Mesenchymal stem cell (in vitro differentiated cells and primary cell): Measurements from ENCODE around the gene DAB1.

ENCODE experiments used
- DNase-seq: peaks from one replicate; pipeline ENCODE4 v3.0.0-alpha.2; 2013
- H2AFZ ChIP-seq: one replicate; pipeline ENCODE4 v1.6.1; 2013; ENCODE audit warnings: low read depth, mild to moderate bottlenecking, control low read depth, inconsistent platforms, low read length, moderate library complexity
- H2AK5ac ChIP-seq: 2 replicates; pipeline ENCODE4 v1.6.1; 2013; ENCODE audit warnings: low read length, moderate library complexity, mild to moderate bottlenecking, inconsistent platforms; ENCODE audit not compliant: severe bottlenecking
- H2BK120ac ChIP-seq: one replicate; pipeline ENCODE4 v1.6.1; 2013; ENCODE audit warnings: low read depth, mild to moderate bottlenecking, inconsistent platforms, low read length, moderate library complexity
- H2BK12ac ChIP-seq, 2 experiments: one replicate each; pipeline ENCODE4 v1.6.1; 2013; ENCODE audit warnings: inconsistent platforms in 2 of 2, low read length in 2 of 2, mild to moderate bottlenecking in 2 of 2, moderate library complexity in 2 of 2, control low read depth in 1 of 2
- H2BK15ac ChIP-seq: one replicate; pipeline ENCODE4 v1.6.1; 2013; ENCODE audit warnings: mild to moderate bottlenecking, low read depth, inconsistent platforms; ENCODE audit not compliant: poor library complexity, severe bottlenecking
- H2BK5ac ChIP-seq: 2 replicates; pipeline ENCODE4 v1.6.1; 2013; ENCODE audit warnings: low read depth, mild to moderate bottlenecking, low read length, control low read depth, inconsistent platforms; ENCODE audit not compliant: poor library complexity, severe bottlenecking
- H3K14ac ChIP-seq, 2 experiments: one replicate each; pipeline ENCODE4 v1.6.1; 2013; ENCODE audit warnings: inconsistent platforms in 2 of 2, low read length in 2 of 2, control low read depth in 1 of 2, mild to moderate bottlenecking in 1 of 2, moderate library complexity in 1 of 2
- H3K18ac ChIP-seq, 2 experiments: one replicate each; pipeline ENCODE4 v1.6.1; 2013; ENCODE audit warnings: inconsistent platforms in 2 of 2, low read length in 2 of 2, control low read depth in 1 of 2, low read depth in 1 of 2, mild to moderate bottlenecking in 1 of 2
- H3K23ac ChIP-seq, 2 experiments: one replicate each; pipeline ENCODE4 v1.6.1; 2013; ENCODE audit warnings: inconsistent platforms in 2 of 2, low read length in 2 of 2, mild to moderate bottlenecking in 2 of 2, moderate library complexity in 2 of 2, control low read depth in 1 of 2
- H3K27ac ChIP-seq: 2 replicates; pipeline ENCODE4 v1.5.1; 2013; ENCODE audit warnings: mild to moderate bottlenecking, moderate library complexity, low read length, control low read depth, inconsistent platforms; ENCODE audit not compliant: poor library complexity, severe bottlenecking
- H3K27me3 ChIP-seq, 2 experiments: 2 replicates each; pipeline versions ENCODE4 v1.6.1 to v1.7.0; 2013; ENCODE audit warnings: low read length in 2 of 2, mild to moderate bottlenecking in 2 of 2, moderate library complexity in 2 of 2, control low read depth in 1 of 2, inconsistent platforms in 1 of 2; ENCODE audit not compliant: control insufficient read depth in 1 of 2, insufficient read depth in 1 of 2
- H3K36me3 ChIP-seq, 2 experiments: 2 replicates each; pipeline versions ENCODE4 v1.6.1 to v1.7.0; 2013; ENCODE audit warnings: low read length in 2 of 2, control low read depth in 1 of 2, inconsistent platforms in 1 of 2, low read depth in 1 of 2, mild to moderate bottlenecking in 1 of 2; ENCODE audit not compliant: insufficient read depth in 2 of 2, control insufficient read depth in 1 of 2
- H3K4ac ChIP-seq, 2 experiments: one replicate each; pipeline ENCODE4 v1.6.1; 2013; ENCODE audit warnings: inconsistent platforms in 2 of 2, low read length in 2 of 2, mild to moderate bottlenecking in 2 of 2, moderate library complexity in 2 of 2, control low read depth in 1 of 2, low read depth in 1 of 2
- H3K4me1 ChIP-seq: 2 replicates; pipeline ENCODE4 v1.6.1; 2013; ENCODE audit warnings: low read depth, low read length, control low read depth; ENCODE audit not compliant: control insufficient read depth, insufficient read depth
- H3K4me2 ChIP-seq: 2 replicates; pipeline ENCODE4 v1.6.1; 2013; ENCODE audit warnings: low read length, mild to moderate bottlenecking, inconsistent platforms; ENCODE audit not compliant: poor library complexity, severe bottlenecking
- H3K4me3 ChIP-seq, 2 experiments: 2 replicates each; pipeline versions ENCODE4 v1.5.1 to v1.7.0; 2013; ENCODE audit warnings: low read length in 2 of 2, mild to moderate bottlenecking in 2 of 2, control low read depth in 1 of 2, low read depth in 1 of 2; ENCODE audit not compliant: insufficient read depth in 1 of 2
- H3K79me1 ChIP-seq: replicated peaks from 2 replicates; pipeline ENCODE4 v1.6.1; 2013; ENCODE audit warnings: mild to moderate bottlenecking, control low read depth, low read length, inconsistent platforms; ENCODE audit not compliant: poor library complexity, severe bottlenecking
- H3K9ac ChIP-seq: 2 replicates; pipeline ENCODE4 v1.7.0; 2013; ENCODE audit warnings: mild to moderate bottlenecking, low read length, moderate library complexity
- H3K9me3 ChIP-seq: 2 replicates; pipeline ENCODE4 v1.7.0; 2013; ENCODE audit warnings: mild to moderate bottlenecking, low read length; ENCODE audit not compliant: control insufficient read depth
- H4K8ac ChIP-seq: one replicate; pipeline ENCODE4 v1.6.1; 2013; ENCODE audit warnings: inconsistent platforms, mild to moderate bottlenecking, low read length, moderate library complexity
- H4K91ac ChIP-seq: one replicate; pipeline ENCODE4 v1.6.1; 2013; ENCODE audit warnings: mild to moderate bottlenecking, low read length, inconsistent platforms
- WGBS: methylation state at CpG from one replicate; pipeline ENCODE4 v1.1.7; 2013; ENCODE audit warnings: mixed read lengths; 5-methylcytosine and 5-hydroxymethylcytosine counted together

The DAB1 gene

DNA sequence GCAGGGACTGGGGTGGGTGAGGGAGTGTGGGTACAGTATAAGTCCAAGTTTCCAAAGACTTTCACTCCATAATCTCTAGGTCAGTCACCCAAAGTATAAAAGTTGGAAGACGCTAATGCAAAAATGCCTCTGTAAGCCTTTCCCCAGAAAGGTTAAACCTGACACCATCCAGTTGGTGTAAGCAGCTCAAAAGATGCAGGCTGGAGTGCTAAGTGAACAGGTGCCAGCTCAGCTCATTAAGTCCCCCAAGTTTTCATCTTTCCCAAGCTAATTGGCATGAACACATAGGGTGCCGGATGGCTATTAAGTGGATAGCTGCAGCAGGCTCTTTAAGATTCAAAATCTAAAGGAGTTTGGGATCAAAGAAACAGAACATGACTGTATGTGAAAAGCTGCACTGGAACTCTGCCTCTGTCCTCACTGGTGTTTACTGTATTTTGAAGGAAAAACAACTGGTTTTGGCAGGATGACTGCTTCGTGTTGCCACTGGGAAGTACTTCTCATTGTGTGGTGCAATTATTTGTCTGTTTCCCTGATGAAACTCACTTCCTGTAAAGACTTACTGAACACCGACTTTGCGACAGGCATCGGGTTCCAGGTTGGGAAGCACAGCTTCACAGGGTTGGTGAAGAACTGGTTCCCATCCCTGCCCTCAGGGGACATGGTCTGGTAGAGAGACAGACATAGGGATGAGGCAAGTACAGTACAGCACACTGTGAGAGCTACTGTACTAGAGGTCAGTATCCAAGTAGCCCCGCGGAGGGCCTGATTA lies 152.7 kb downstream of the DAB1 start:
- no peak overlapping the region for H2BK15ac ChIP-seq
- no peaks in the 10 kb centered on the region for H3K27me3 ChIP-seq
- H3K23ac ChIP-seq = no peak overlapping the region
- no peak for DNase-seq
- H3K4me2 ChIP-seq = no peak overlapping the region
- H3K18ac ChIP-seq = no peak overlapping the region
- no peaks in the 10 kb centered on the region for H3K79me1 ChIP-seq
- no peak overlapping the region for H2AFZ ChIP-seq
- no peak overlapping the region for H3K9ac ChIP-seq
- no peak overlapping the region for H2BK5ac ChIP-seq
- H3K4ac ChIP-seq = no peak overlapping the region
- H2BK12ac ChIP-seq = no peak overlapping the region
- no peak overlapping the region for H2BK120ac ChIP-seq
- H4K91ac ChIP-seq = no peak overlapping the region
- no peak overlapping the region for H4K8ac ChIP-seq
- H2AK5ac ChIP-seq = no peak overlapping the region
- H3K14ac ChIP-seq = no peak overlapping the region
- no peaks in the 10 kb centered on the region for H3K9me3 ChIP-seq
- H3K36me3 ChIP-seq = no peaks in the 10 kb centered on the region
- H3K27ac ChIP-seq = no peak overlapping the region
- no peaks in the 10 kb centered on the region for H3K4me1 ChIP-seq
- WGBS = 83% methylated on average over 8 of the region's 8 CpGs
- H3K4me3 ChIP-seq = no peak overlapping the region

DNA sequence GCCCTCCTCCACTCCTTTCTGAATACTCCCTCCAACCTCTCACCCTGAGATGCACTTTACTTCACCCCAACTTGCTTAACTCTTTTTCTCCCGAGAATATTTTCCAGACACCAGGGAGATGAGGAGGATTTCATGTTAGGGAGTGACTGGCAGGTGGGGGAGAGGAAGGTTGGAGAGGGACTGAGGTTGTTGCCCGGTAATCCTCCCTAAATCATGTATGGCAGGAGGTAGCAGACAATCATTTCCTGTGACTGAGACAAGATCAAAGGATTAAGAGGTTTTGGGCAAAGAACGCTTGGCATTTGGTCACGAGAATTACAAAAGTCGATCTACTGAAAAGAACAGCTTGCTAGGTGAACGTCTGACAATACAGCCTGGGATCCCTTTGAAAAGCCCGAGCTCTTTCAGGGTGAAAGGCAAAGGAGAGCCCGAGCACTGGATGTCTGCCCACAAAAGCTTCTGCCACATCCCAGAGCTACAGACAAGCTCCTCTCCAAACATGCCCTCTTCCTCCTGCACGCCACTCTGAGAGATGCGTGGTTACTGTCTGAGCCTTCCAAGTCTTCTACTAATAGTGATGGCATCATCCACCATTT lies 154.1 kb downstream of the DAB1 start:
- no peaks in the 10 kb centered on the region for H3K27me3 ChIP-seq
- no peak overlapping the region for H2BK120ac ChIP-seq
- no peak overlapping the region for H3K9ac ChIP-seq
- H3K36me3 ChIP-seq = no peaks in the 10 kb centered on the region
- H4K91ac ChIP-seq = no peak overlapping the region
- no peaks in the 10 kb centered on the region for H3K4me1 ChIP-seq
- no peak overlapping the region for H3K4me3 ChIP-seq
- no peak overlapping the region for H3K27ac ChIP-seq
- no peak overlapping the region for H2AK5ac ChIP-seq
- no peak overlapping the region for H4K8ac ChIP-seq
- no peak overlapping the region for H3K23ac ChIP-seq
- H3K79me1 ChIP-seq = no peaks in the 10 kb centered on the region
- H3K4ac ChIP-seq = no peak overlapping the region
- no peak overlapping the region for H3K18ac ChIP-seq
- no peak overlapping the region for H3K14ac ChIP-seq
- H2BK15ac ChIP-seq = no peak overlapping the region
- no peak overlapping the region for H2BK5ac ChIP-seq
- no peaks in the 10 kb centered on the region for H3K9me3 ChIP-seq
- H3K4me2 ChIP-seq = no peak overlapping the region
- no peak for DNase-seq
- no peak overlapping the region for H2BK12ac ChIP-seq
- no peak overlapping the region for H2AFZ ChIP-seq
- 79% methylated on average over 10 of the region's 10 CpGs for WGBS

DNA sequence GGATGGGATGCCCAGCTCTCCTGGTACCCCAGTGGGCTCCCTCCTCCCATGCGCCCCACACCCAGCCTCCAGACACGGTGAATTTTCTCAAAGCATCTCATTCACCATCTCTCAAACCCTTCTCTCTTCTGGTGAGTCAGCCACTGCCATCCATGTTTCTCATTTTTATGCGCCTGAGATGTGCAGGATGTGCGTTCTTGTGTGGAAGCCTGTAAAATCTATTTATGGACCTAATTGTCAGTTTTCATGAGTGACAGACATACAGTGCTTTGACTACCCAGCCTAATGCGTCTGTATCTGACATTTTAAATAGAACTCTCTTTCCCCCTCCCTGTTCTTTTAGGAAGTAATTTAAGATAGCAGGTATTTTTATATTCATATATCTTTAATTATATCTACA lies 158.8 kb downstream of the DAB1 start:
- Histone ChIP-seq H3K4ac (no peak overlapping the region), H3K36me3 (no peaks in the 10 kb centered on the region), H3K4me1 (no peaks in the 10 kb centered on the region), H3K4me3 (no peak overlapping the region), H3K27me3 (no peaks in the 10 kb centered on the region), H2BK120ac (no peak overlapping the region), H3K79me1 (no peaks in the 10 kb centered on the region), H3K23ac (no peak overlapping the region), H2BK12ac (no peak overlapping the region), H2AFZ (no peak overlapping the region), H3K4me2 (no peak overlapping the region), H2AK5ac (no peak overlapping the region), H4K8ac (no peak overlapping the region), H2BK5ac (no peak overlapping the region), H2BK15ac (no peak overlapping the region), H3K18ac (no peak overlapping the region), H3K27ac (no peak overlapping the region), H3K14ac (no peak overlapping the region), H3K9ac (no peak overlapping the region), H3K9me3 (no peaks in the 10 kb centered on the region), H4K91ac (no peak overlapping the region)
- no peak for DNase-seq
- 88% methylated on average over 4 of the region's 5 CpGs for WGBS

DNA sequence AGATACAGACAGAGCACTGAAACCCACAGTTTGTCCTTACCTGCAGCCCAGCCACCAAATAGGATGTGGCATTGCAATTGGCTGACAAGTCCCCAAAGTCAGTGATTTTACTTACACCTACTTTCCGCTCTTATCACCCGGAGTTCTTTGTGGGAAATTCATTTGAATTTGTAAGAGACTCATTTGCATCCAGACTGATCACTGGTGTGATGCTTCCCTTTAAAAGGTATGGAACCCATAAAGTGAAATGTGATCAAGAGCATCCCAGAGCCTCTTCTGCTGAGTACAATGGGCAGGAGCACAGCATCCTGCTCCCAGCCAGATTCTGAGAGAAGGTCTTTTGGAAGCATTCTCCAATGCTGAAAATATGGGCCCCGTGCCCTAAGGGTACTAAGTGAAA lies 161.4 kb downstream of the DAB1 start:
- Histone ChIP-seq H3K14ac (no peak overlapping the region), H3K27me3 (no peaks in the 10 kb centered on the region), H2AFZ (no peak overlapping the region), H2BK120ac (no peak overlapping the region), H3K23ac (no peak overlapping the region), H3K27ac (no peak overlapping the region), H3K9ac (no peak overlapping the region), H3K36me3 (no peaks in the 10 kb centered on the region), H3K4ac (no peak overlapping the region), H3K4me1 (no peaks in the 10 kb centered on the region), H3K18ac (no peak overlapping the region), H3K4me3 (no peak overlapping the region), H2BK5ac (no peak overlapping the region), H3K4me2 (no peak overlapping the region), H2BK12ac (no peak overlapping the region), H2AK5ac (no peak overlapping the region), H3K79me1 (no peaks in the 10 kb centered on the region), H2BK15ac (no peak overlapping the region), H4K8ac (no peak overlapping the region), H4K91ac (no peak overlapping the region), H3K9me3 (no peaks in the 10 kb centered on the region)
- WGBS = 86% methylated on average over 2 of the region's 3 CpGs
- no peak for DNase-seq
